ENCODE measurements around the gene DDN. TPM values are rescaled to one million over a fixed set of nuclear protein-coding genes. Genes with fewer than 3 reads are reported as not detected.

DDN gene
- total and polyA plus RNA-seq, 2 donors (not counting 3 experiments of a cell fraction or from before 2014, with no cell fraction given): 0.07 to 0.22 TPM

- H3K9me3 ChIP-seq (replicated peaks; ENCODE audit: control insufficient read depth, insufficient read depth, low read length): no peaks in the 10 kb centered on the region
- no peak overlapping the region for H3K27ac ChIP-seq (ENCODE audit: insufficient read depth, low read depth, low read length)
- ChIA-PET POLR2A (no interaction called here), CTCF (interaction anchor here (0.7 to 2.2 kb wide), 5 partner anchors 10 to 70 kb away, joined by 3 to 8 read pairs (median 4); no protein-coding TSS in a partner anchor)
- no peaks in the 10 kb centered on the region for H4K20me1 ChIP-seq (replicated peaks; ENCODE audit: control insufficient read depth, extremely low read depth, insufficient read depth, low read length)
- H3K9ac ChIP-seq (replicated peaks; ENCODE audit: extremely low read depth, insufficient read depth, low read length): no peak overlapping the region
- peaks cover 40 to 78% of the 10 kb centered on the region in 2 experiments for H3K36me3 ChIP-seq (ENCODE audit: control insufficient read depth in 2 of 2, extremely low read depth in 1 of 2, insufficient read depth in 2 of 2, low read length in 2 of 2)
- FAIRE-seq (no peak), DNase-seq (ENCODE audit: low read depth, low spot score) (no peak)
- intact Hi-C loops (cut with micrococcal nuclease) (no loop called here), dilution Hi-C loops (cut with MboI; ENCODE audit: extremely low pct_ligation_motif_present, low sequenced_read_pairs) (no loop called here)
- H3K4me1 ChIP-seq (ENCODE audit: control insufficient read depth, extremely low read depth, insufficient read depth, low read length): no peaks in the 10 kb centered on the region
- BruUV-seq (replicated peaks): no TSS peak
- no peak overlapping the region for H3K4me3 ChIP-seq (replicated peaks in 1 of 3; ENCODE audit: insufficient read depth in 1 of 3, low read depth in 1 of 3, low read length in 3 of 3)
- no peak overlapping the region for H2AFZ ChIP-seq (ENCODE audit: low read depth, low read length)
- H3K9me1 ChIP-seq (replicated peaks; ENCODE audit: control insufficient read depth, extremely low read depth, insufficient read depth, low read length): no peaks in the 10 kb centered on the region
- no peaks in the 10 kb centered on the region for H3K79me2 ChIP-seq (ENCODE audit: control insufficient read depth, insufficient read depth, low read length)
- H3K4me2 ChIP-seq (ENCODE audit: insufficient read depth, low read length): no peak overlapping the region
- no peaks in the 10 kb centered on the region for H3K27me3 ChIP-seq (ENCODE audit: control insufficient read depth in 2 of 2, insufficient read depth in 2 of 2, low read length in 2 of 2)
- no peak for TF ChIP-seq MAX (IDR thresholded peaks at IDR 0.05; ENCODE audit: insufficient read depth, insufficient read length)
- TF ChIP-seq POLR2A (IDR thresholded peaks at IDR 0.05; ENCODE audit: low read depth, low read length): no peak
- TF ChIP-seq FOS (IDR thresholded peaks at IDR 0.05; ENCODE audit: borderline replicate concordance, insufficient read depth, low read length): no peak
- no peak for TF ChIP-seq CTCF (IDR thresholded peaks at IDR 0.05; ENCODE audit: extremely low read depth in 1 of 2, insufficient read depth in 1 of 2, low read depth in 1 of 2, low read length in 2 of 2)
- no peak for TF ChIP-seq MYC (IDR thresholded peaks at IDR 0.05; ENCODE audit: low read depth, low read length)
- no peak for TF ChIP-seq GATA2 (IDR thresholded peaks at IDR 0.05; ENCODE audit: insufficient read depth, insufficient read length, low read depth, low read length)
- TF ChIP-seq POLR2AphosphoS5 (IDR thresholded peaks at IDR 0.05; ENCODE audit: insufficient read depth, low read depth, low read length): no peak
- no peak for TF ChIP-seq EZH2 (IDR thresholded peaks at IDR 0.05; ENCODE audit: borderline replicate concordance, low read depth, low read length, severe bottlenecking)
- TF ChIP-seq JUN (IDR thresholded peaks at IDR 0.05; ENCODE audit: borderline replicate concordance, insufficient read depth, insufficient read length, low read depth): no peak
Measured at GRCh38 chr12:49030119-49030518, 30.9 kb upstream of the DDN start.

Data from endothelial cell of umbilical vein (primary cell).